Endometrial microvascular endothelial cells (primary cell): ENCODE data around the gene BTBD9. TPM values are rescaled to one million over a fixed set of nuclear protein-coding genes. Genes with fewer than 3 reads are reported as not detected.
"Not testable (repeated sequence)": the region's sequence is repeated elsewhere in the genome, so short reads cannot be mapped to it uniquely, and the experiment has no call there.

Experiments used
- in situ Hi-C: cut with HindIII; loops from 2 replicates; pipeline ENCODE4 v1.10.0; 2017; ENCODE audit warnings: low sequenced_read_pairs, low pct_unique_long_range_greater_than_20kb; ENCODE audit errors: inconsistent ontology term
- total RNA-seq: library from RNA; depleted of rRNA; stranded (reverse); fragments of >200 nt; gene quantifications from one replicate; pipeline ENCODE4 v1.2.3, GENCODE V29; 2015; ENCODE audit errors: inconsistent ontology term

Gene BTBD9
- total RNA-seq, 1 donor from 2014 or later = 6.4 TPM

DNA sequence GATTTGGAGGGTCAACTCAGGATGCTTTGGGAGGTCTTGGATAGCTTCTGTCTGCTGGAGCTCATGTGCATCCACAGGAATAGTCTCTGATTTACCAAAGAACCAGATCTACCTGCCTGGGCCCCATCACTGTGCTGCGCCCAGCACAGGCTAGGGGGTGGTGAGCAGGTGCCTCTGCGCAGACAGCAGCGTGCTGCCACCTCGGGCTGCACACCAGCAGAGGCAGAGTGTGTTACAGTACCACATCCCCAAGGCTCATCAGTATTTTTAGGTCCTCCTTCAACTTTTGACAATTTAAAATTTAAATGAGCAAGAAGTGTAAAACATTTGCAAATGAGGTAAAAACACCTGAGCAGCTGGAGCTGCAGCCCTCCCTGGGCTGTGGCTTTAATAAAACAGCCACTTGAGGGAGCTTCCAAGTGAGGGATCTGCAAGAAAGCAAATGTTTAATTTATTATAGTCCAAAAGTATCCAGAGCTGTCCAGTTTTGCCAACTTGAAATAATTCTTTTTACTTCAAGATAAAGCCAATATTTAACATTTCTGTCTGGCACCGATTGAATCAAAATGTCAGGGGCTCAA is 495.3 kb downstream of the BTBD9 start:
- in situ Hi-C loops = no loop called here

DNA sequence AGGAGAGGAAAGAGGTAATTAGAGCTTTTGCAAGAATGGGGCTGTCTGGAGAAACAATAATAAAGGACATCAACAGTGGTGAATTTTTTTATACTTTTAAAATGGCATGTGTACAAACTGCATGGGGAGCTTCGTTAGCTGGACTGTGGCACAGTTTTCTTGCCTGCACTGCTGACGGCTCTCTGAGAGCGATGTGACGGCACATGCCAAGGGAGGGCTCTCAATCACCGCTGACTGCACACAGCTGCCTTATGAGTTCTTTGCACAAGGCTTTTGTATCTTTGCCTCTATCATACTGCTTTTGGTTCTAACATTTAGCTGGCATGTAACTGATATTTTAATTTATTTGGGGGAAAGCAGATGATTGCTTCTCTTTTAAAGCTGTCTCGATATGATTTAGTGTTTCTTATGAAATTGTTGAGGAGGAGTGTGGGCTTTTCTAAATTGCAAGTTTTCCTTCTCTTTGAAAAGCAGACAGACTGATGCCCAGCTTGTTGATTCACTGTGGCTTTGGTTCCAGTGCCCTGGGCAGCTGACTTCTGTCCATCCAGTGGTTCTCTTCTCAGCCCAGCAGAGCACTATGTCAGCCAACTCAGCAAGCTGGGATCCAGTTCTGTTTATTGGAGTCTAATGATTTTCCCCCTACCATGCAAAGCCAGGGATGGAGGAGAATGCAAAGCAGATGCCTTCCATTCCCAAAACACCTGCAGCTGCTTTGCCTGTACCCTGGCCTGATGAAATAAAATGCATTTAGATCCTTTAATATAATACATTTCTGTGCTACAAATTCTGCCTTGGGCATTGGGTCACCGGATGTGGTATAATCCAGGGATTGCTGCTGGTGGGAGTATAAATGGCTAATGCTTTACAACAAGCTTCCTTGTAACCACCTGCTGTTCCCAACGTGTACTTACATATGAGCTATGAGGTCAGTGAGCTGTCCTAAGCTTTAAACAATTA is 496.3 kb downstream of the BTBD9 start:
- in situ Hi-C loops = no loop called here

DNA sequence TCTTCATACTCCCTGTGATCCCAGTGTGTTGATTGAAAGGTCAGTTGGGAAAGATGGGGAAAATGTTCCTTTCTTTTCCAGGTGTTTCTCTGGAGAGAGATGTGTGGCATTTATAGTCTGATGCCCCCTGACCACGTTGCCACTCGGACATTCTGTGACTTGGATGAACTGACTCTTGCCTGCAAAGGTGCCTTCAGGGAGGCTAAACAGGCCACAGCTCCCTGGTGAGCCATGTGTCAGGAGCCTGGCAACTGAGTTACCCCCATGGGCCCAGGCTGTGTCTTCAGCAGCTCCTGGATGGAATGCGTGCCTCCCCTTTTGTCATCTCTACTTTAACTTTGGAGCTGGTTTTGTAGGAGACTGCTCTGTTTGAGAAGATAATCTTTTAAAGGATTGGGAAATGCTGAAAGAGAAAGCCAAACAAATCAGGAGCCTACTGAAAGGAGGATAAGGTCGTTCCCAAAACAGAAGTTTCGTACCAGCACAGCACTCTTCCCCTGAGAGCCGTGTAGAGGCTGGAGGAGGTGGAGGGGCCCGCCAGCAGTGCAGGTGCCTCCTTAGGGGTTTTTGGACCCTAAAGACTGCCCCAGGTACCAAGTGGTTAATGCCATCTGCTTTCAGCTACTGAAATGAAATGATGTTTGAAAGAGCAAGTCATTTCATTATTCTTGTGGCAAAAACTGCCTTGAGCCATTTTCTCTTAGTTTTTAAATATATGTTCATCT is 497.4 kb downstream of the BTBD9 start:
- in situ Hi-C loops = no loop called here

DNA sequence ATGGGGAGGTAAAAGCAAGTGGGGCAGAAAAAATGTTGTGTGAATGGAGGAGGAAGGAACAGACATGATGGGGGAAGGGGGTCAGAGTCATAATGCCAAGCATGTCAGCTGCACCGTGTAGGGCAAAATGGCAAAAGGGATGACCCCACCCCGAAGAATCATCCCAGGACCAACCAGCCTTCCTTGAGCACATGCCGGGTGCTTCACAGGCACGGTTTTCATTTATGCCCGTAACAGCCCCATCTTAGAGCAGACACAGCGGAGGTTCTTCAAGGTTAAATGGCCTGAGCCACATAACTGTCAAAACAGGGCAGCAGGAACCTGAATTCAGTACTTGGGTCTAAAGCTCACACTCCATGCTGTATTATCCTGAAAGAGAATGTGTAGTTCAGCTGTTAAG is 498.0 kb downstream of the BTBD9 start:
- in situ Hi-C loops = no loop called here

DNA sequence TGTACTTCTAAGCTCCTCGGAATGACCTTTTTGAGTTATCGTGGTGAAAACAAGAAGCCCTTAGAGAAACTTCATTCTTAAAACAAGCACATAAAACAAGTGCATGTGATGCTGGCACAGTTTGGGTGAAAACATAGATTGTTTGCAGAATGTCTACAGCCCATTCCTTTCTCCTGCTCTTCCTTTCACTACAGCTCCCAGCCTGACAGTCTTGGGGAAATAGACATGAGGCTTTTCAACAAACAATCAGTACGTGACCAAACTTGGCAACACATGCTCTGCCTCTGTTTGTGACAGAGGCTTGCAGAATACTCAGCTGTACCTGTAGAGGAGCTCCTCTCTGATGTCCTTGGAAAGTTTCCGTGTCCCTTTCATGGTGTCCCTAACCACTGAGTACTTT is 498.6 kb downstream of the BTBD9 start:
- in situ Hi-C loops = no loop called here

DNA sequence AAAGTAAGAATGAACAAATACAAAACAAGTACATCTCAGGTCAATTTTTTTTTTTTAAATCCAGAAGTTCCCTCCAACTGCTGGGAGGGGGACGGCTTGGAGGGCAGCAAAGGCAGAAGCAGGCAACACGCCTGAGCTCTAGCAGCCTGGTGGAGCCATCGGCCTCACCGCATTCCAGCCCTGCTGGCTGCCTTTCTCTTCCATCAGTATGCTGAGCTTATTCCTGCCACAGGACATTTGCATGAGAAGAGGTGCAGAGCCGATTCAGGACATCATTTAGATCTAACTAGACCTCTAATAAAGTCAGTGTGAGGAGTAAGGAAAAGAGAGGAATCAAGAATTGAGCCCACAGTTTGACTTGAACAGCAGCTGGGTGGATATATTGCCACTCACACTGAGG is 501.4 kb downstream of the BTBD9 start:
- in situ Hi-C loops = no loop called here

GRCh38 chr6:38137608-38138265 is 502.0 kb downstream of the BTBD9 start:
- in situ Hi-C loops = no loop called here

- in situ Hi-C loops = no loop called here
Measured at GRCh38 chr6:38136547-38136946, 503.2 kb downstream of the BTBD9 start.

DNA sequence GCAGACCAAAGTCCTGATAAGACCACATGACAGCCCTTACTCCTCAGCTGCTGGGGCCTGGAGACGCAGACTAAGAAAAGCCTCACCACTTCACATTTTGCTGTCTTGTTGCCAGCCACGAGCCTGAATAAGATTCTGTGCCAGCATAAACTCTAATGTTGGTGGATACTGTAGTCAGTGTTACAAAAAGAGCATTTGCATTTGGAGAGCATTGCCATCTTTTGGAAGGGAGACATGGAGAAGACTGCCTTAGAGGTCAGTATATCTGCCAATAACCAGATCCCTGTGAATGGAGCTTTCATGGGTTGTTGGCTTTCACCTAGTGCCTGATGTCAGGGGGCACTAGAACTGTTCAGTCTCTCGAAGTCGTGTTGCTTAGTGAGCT is 505.0 kb downstream of the BTBD9 start:
- in situ Hi-C loops = no loop called here

DNA sequence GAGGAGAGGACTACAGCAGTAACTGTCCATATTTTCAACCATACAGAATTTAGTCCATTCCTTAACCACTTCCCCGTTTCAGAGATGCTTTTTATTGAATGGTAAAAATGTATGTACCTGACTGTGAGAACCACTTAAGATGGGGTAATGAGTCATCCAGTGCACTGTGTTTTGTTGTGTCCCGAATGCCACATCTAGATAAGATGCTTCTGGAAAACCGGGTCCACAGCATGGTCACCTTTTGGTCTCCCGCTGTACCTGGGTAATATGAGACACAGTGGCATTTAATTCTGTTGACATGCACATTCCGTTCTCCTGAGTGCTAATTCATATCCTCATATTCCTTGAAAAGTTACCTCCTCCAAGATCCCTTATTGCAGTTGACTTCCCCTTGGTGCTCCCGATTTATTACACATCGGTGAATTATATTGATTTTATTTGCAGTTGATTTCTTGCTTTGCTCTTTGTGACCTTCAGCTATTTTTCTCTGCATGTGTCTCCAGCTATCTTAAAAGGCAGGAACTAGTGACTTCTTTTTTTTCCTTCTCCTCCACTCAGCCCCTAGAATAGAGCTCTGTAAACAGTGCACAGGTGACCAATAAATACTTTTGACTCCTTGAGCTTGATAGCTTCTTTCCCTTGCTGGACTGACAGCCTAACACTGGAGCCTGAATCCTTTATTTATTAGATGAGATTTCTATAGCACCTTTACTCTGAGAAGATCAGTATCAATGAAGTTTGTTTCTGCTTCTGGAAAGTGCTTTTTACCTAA is 505.6 kb downstream of the BTBD9 start:
- in situ Hi-C loops = no loop called here

GRCh38 chr6:38131527-38131965 is 508.2 kb downstream of the BTBD9 start:
- in situ Hi-C loops = no loop called here

GRCh38 chr6:38127284-38127683 is 512.4 kb downstream of the BTBD9 start:
- in situ Hi-C loops = no loop called here

GRCh38 chr6:38124224-38124926 is 515.4 kb downstream of the BTBD9 start:
- in situ Hi-C loops = not testable (repeated sequence)

- in situ Hi-C loops = no loop called here
Measured at GRCh38 chr6:38119516-38119915, 520.2 kb downstream of the BTBD9 start.

DNA sequence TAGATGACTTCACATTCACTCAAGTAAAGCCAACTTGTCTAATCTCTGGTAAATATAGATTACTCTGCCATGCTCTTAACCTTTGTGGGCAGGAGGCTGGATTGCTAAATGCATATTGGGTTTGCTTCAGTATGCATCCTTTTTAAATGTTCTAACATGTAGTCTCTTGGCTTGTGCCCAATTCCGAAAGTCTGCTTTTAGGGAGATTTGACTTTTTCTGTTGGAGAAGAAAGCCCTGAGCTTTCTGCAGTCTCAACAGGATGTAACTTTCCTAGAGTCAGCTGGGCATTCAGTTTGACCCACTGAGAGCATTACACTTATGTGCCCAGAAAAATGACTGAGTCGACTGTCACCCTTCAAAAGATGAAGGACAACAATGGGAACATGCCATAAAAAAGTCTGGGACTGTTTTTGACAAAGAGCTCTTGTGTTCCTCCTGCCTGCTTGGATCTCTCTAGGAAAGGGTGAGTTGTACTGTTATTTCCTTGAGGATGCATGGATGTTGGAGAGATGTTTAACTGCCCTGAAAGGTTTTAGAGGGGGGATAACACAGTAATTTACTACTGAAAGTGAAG is 520.9 kb downstream of the BTBD9 start:
- in situ Hi-C loops = no loop called here
